PFSK-1 (cell line): Measurements from ENCODE around the gene NOXO1.
A peak's percentile ranks its signal among the peaks of the same experiment; 100 is the strongest.

Experiments
- FOXP2 ChIP-seq: optimal IDR thresholded peaks from 2 replicates; pipeline ENCODE3; 2011; ENCODE audit warnings: borderline replicate concordance, control low read depth, inconsistent platforms; ENCODE audit not compliant: insufficient read depth; ENCODE audit errors: extremely low read length, extremely low read depth
- POLR2AphosphoS5 ChIP-seq: IDR thresholded peaks from 2 replicates; pipeline ENCODE4 v1.6.1; 2012; ENCODE audit warnings: low read depth, mild to moderate bottlenecking, control low read depth, low read length, moderate library complexity
- REST ChIP-seq, 2 experiments: IDR thresholded peaks; 2 replicates each; pipeline versions ENCODE4 v1.6.1 to v1.8.0; 2011 to 2012; ENCODE audit warnings: low read depth in 2 of 2, low read length in 2 of 2, control low read depth in 1 of 2, inconsistent platforms in 1 of 2, mild to moderate bottlenecking in 1 of 2, moderate library complexity in 1 of 2; ENCODE audit not compliant: insufficient read depth in 1 of 2
- SIN3A ChIP-seq: IDR thresholded peaks from 2 replicates; pipeline ENCODE4 v1.6.1; 2012; ENCODE audit warnings: mild to moderate bottlenecking, low read length, moderate library complexity, borderline replicate concordance; ENCODE audit not compliant: insufficient read depth
- TAF1 ChIP-seq: IDR thresholded peaks from 2 replicates; pipeline ENCODE4 v1.6.1; 2012; ENCODE audit warnings: low read length, control low read depth, borderline replicate concordance; ENCODE audit not compliant: insufficient read depth

The NOXO1 gene

GRCh38 chr16:1933097-1933661 lies 48.1 kb downstream of the NOXO1 start:
- no peak for TF ChIP-seq SIN3A
- TF ChIP-seq REST (IDR thresholded peaks at IDR 0.05; ENCODE audit: insufficient read depth in 1 of 2, low read depth in 2 of 2, low read length in 2 of 2): no peak
- TF ChIP-seq FOXP2: no peak
- TF ChIP-seq POLR2AphosphoS5: no peak
- TF ChIP-seq TAF1: no peak

GRCh38 chr16:1932050-1933028 lies 48.9 kb downstream of the NOXO1 start:
- TF ChIP-seq FOXP2: no peak

GRCh38 chr16:1930338-1930720 lies 50.9 kb downstream of the NOXO1 start:
- TF ChIP-seq FOXP2: no peak
- TF ChIP-seq TAF1: no peak
- TF ChIP-seq REST (IDR thresholded peaks at IDR 0.05; ENCODE audit: insufficient read depth in 1 of 2, low read depth in 2 of 2, low read length in 2 of 2): no peak
- no peak for TF ChIP-seq POLR2AphosphoS5
- no peak for TF ChIP-seq SIN3A

- TF ChIP-seq FOXP2: peak; percentile 81
- no peak for TF ChIP-seq POLR2AphosphoS5
Observed at GRCh38 chr16:1929578-1930337, 51.5 kb downstream of the NOXO1 start.

GRCh38 chr16:1929105-1929504 lies 52.2 kb downstream of the NOXO1 start:
- TF ChIP-seq FOXP2 (no peak), SIN3A (no peak), POLR2AphosphoS5 (no peak), TAF1 (no peak)
